Upper lobe of left lung (tissue), 6 donors: ENCODE data around the gene RNF26. TPM values are rescaled to one million over a fixed set of nuclear protein-coding genes. Genes with fewer than 3 reads are reported as not detected.

Source experiments
- ATAC-seq, 2 donors: fragments of 200-7000 bp; cut with Tn5 transposase; one replicate each; pipeline ENCODE4 v1.9.1; 2022; ENCODE audit warnings: mild to moderate bottlenecking in 2 of 2, moderate library complexity in 2 of 2; ENCODE audit not compliant: low FRiP score in 2 of 2
- DNase-seq, 2 donors: peaks; one replicate each; pipeline ENCODE4 v3.0.0-alpha.2; 2019 to 2020
- H3K27ac ChIP-seq, 4 donors: fragments of 200-600 bp; sonication (generic); one replicate each; pipeline ENCODE4 v1.5.1; 2016 to 2019
- H3K27me3 ChIP-seq, 4 donors: fragments of 200-600 bp; sonication (generic); one replicate each; pipeline ENCODE4 v1.5.1; 2017 to 2019
- H3K36me3 ChIP-seq, 4 donors: fragments of 200-600 bp; sonication (generic); one replicate each; pipeline ENCODE4 v1.5.1; 2016 to 2019
- H3K4me1 ChIP-seq, 4 donors: fragments of 200-600 bp; sonication (generic); one replicate each; pipeline ENCODE4 v1.5.1; 2018 to 2019
- H3K4me3 ChIP-seq, 4 donors: fragments of 200-600 bp; sonication (generic); one replicate each; pipeline ENCODE4 v1.5.1; 2017 to 2019; ENCODE audit warnings: mild to moderate bottlenecking in 2 of 4, moderate library complexity in 1 of 4
- H3K9me3 ChIP-seq, 4 donors: fragments of 200-600 bp; sonication (generic); one replicate each; pipeline ENCODE4 v1.5.1; 2018 to 2019
- EP300 ChIP-seq, 4 donors: sonication (generic); formaldehyde crosslinking; IDR thresholded peaks; one replicate each; pipeline ENCODE4 v1.5.1; 2017; ENCODE audit warnings: antibody characterized with exemption in 4 of 4, control low read depth in 2 of 4
- POLR2A ChIP-seq, 4 donors: fragments of 450-650 bp; IDR thresholded peaks; one replicate each; pipeline ENCODE4 v1.5.1; 2016 to 2017; ENCODE audit warnings: antibody characterized with exemption in 4 of 4, mild to moderate bottlenecking in 2 of 4
- POLR2AphosphoS5 ChIP-seq, 2 donors: sonication (generic); formaldehyde crosslinking; IDR thresholded peaks; one replicate each; pipeline ENCODE4 v1.5.1; 2017; ENCODE audit warnings: antibody characterized with exemption in 2 of 2
- WGBS, 2 donors: methylation state at CpG; one replicate each; pipeline ENCODE4 v1.1.5; 2017 to 2018; 5-methylcytosine and 5-hydroxymethylcytosine counted together
- total RNA-seq, 6 donors: library from RNA; depleted of rRNA in 4 of 6; stranded (reverse); fragments of >200 nt in 4 of 6; gene quantifications; one replicate each; pipeline versions ENCODE4 v1.1.0 to v1.2.1, GENCODE V29; 2016 to 2021
- TF ChIP-seq, protein P1 (sequence below), 6 experiments: fragments of 450-650 bp in 4 of 6; fragments of 200-600 bp in 2 of 6; sonication (generic) in 2 of 6; IDR thresholded peaks; one replicate each; pipeline ENCODE4 v1.5.1; 2016 to 2019; ENCODE audit warnings: antibody characterized with exemption in 6 of 6
- donor health status: DM: no; HTN: no; CAD: no; lungs with moderate emphysema.
- donor health status: DM: no; HTN: yes; CAD: no; lungs with severe emphysema.

Gene RNF26
- total RNA-seq, 6 donors from 2014 or later, result 5.2 to 25.5 (median 14.8) TPM

DNA sequence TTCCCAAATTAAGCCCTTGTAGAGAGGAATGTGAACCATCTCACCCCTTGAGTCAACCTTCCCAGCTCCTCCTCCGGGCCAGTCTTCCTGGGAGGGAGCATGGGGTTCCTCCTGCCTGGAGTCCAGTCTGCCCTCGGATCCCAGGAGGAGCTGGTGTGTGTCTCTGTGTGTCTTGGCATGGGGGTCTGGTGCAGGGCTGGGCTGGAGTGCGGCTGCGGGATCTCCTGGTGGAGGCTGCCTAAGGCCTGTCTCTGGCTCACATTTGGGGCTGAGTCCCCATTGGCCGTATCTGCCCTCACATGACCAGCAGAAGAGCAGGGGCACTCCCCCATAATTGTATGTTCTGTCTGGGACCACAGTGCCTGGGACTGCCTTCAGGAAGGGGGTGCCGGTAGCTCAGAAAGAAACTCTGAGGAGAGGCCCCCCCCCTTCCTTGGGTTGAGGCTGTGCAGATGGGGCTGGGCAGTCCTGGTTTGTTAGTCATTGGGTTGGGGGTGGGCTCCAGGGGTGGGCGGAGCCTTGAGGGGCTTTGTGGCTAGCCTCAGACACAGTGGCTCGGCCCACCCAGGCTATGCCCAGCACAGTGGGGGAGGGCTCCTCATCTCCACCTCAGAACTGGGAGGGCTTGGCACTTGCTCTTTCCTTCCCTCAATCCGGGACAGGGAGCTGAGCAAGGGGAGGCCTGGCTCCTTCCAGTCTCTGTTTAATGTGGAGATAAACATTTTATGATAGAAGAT, 3.4 kb downstream of the RNF26 start:
- no peak for ATAC-seq
- Histone ChIP-seq H3K36me3 (peaks cover 0 to 6% (median 1%) of the 10 kb centered on the region in 4 donors), H3K9me3 (no peaks in the 10 kb centered on the region), H3K4me3 (no peak overlapping the region), H3K27me3 (peaks cover 0 to 17% (median 8%) of the 10 kb centered on the region in 4 donors), H3K4me1 (peaks cover 49 to 77% (median 58%) of the 10 kb centered on the region in 4 donors), H3K27ac (peak overlapping the region in 3 of 4 donors; percentile 18 to 96 (median 91))
- TF ChIP-seq, protein P1, sequence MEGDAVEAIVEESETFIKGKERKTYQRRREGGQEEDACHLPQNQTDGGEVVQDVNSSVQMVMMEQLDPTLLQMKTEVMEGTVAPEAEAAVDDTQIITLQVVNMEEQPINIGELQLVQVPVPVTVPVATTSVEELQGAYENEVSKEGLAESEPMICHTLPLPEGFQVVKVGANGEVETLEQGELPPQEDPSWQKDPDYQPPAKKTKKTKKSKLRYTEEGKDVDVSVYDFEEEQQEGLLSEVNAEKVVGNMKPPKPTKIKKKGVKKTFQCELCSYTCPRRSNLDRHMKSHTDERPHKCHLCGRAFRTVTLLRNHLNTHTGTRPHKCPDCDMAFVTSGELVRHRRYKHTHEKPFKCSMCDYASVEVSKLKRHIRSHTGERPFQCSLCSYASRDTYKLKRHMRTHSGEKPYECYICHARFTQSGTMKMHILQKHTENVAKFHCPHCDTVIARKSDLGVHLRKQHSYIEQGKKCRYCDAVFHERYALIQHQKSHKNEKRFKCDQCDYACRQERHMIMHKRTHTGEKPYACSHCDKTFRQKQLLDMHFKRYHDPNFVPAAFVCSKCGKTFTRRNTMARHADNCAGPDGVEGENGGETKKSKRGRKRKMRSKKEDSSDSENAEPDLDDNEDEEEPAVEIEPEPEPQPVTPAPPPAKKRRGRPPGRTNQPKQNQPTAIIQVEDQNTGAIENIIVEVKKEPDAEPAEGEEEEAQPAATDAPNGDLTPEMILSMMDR (IDR thresholded peaks at IDR 0.05), result no peak
- TF ChIP-seq POLR2AphosphoS5 (IDR thresholded peaks at IDR 0.05), result peak in 1 of 2 donors; percentile 23
- DNase-seq, result peak in 1 of 2 donors; percentile 61
- 51 to 57% methylated on average over 2 to 9 of the region's 9 CpGs for WGBS, 2 donors

DNA sequence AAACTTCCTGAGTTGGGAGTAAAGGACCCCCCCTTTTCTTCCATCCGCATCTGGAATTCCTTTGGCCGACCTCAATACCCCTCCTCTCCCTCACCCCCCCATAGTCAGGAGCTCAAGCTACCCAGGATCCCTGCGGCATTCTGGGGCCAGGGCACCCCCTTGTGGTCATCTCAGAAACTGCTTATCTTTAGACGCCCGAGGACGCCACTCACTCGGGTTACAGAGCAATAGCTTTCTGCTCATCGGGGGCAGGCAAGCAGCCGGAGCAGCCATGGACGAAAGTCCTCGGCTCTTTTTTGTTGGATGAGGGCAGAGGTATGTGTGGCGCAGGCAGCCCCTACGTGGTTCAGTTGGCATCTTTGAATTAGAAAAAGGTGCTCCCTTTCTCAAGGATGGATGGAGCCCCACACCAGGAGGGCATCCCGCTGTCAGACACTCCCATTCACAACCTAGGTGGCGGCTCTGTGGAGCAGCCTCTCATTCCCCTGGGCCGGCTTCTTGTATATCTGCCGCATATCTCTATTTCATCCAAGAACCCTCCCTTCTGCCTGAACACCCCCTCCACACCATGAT, 4.1 kb downstream of the RNF26 start:
- Histone ChIP-seq H3K27ac (peak overlapping the region; percentile 91 to 96 (median 92)), H3K4me1 (peaks cover 49 to 70% (median 58%) of the 10 kb centered on the region in 4 donors), H3K27me3 (peaks cover 0 to 17% (median 8%) of the 10 kb centered on the region in 4 donors), H3K36me3 (peaks cover 0 to 6% (median 1%) of the 10 kb centered on the region in 4 donors), H3K4me3 (peak overlapping the region in 3 of 4 donors; percentile 8 to 65 (median 45)), H3K9me3 (no peaks in the 10 kb centered on the region)
- TF ChIP-seq POLR2A (IDR thresholded peaks at IDR 0.05) (no peak), EP300 (IDR thresholded peaks at IDR 0.05) (no peak), POLR2AphosphoS5 (IDR thresholded peaks at IDR 0.05) (no peak)
- TF ChIP-seq, protein P1 (IDR thresholded peaks at IDR 0.05), result peak; percentile 67 to 79 (median 74)
- 15 to 17% methylated on average over 14 to 17 of the region's 17 CpGs for WGBS, 2 donors
- peak in 1 of 2 donors; percentile 77 for DNase-seq
- peak; percentile 56 to 60 for ATAC-seq

DNA sequence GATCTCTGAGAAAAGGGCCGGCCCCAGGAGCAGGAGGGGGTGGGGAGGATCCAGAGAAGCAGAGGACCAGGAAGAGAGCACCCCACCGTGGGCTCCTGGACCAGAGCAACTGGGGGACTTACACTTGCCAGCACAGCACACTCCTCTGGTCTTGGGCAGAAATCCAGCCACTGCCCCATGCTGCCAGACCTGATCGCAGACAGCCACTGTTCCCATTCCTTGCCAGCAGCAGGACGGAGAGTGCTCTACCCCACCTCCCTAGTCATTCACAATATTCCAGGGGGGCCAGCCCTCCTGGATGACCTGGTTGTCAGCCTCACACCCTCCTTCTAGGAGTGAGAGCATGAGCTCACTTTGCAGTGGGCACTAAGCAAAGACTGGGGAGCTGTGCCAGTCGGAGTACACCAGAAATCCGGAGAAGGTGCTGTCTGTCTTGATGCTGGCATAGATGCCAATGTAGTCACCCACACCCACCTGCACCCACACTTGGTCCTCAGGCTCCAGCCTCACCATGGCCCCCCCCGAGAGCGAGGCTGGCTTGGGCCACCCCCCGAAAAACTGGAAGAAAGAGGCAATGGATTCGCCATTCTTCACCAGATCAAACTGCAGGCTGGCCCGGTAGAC, 4.8 kb downstream of the RNF26 start:
- Histone ChIP-seq H3K9me3 (no peaks in the 10 kb centered on the region), H3K4me3 (peak overlapping the region; percentile 45 to 65 (median 60)), H3K27ac (peak overlapping the region; percentile 91 to 96 (median 92)), H3K27me3 (peaks cover 0 to 17% (median 8%) of the 10 kb centered on the region in 4 donors), H3K4me1 (peaks cover 49 to 64% (median 57%) of the 10 kb centered on the region in 4 donors), H3K36me3 (peaks cover 0 to 6% (median 1%) of the 10 kb centered on the region in 4 donors)
- ATAC-seq (no peak), DNase-seq (no peak)
- TF ChIP-seq POLR2AphosphoS5 (IDR thresholded peaks at IDR 0.05) (no peak), EP300 (IDR thresholded peaks at IDR 0.05) (no peak), POLR2A (IDR thresholded peaks at IDR 0.05) (no peak)
- TF ChIP-seq, protein P1 (IDR thresholded peaks at IDR 0.05), result no peak
- 14 to 56% methylated on average over 1 to 11 of the region's 11 CpGs for WGBS, 2 donors

DNA sequence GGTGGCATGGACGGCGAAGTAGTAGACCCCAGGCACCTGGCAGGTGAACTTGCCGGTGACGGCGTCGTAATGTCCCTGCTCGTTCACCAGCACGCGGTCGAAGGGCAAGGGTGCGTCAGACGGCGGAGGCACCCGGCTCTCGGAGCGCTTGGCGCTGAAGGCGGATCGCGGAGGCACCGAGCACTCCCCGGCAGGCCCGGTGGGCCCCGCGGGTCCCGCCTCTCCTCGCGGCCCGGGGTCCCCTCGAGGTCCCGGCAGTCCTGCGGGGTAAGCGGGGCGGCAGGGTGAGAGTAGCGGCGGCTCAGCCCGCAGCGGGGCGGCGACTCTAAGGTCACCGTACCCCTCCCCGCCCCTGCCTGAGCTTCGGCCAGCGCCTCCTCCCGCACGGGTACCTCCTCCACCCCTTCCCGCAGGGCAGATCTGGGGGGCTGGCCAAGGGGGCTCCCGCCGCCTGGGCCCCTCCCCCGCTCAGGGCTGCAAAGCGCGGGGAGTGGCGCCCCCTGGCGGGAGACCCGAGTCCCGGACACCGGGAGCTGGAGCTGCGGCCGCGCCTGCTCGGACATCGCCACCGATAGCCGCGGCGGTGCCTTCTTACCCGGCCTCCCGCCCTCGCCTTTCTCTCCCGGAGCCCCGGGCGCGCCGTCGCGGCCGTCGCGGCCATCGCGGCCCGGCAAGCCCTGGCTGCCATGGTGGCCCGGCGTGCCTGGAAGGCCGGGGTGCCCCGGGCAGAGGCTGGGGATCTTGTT, 5.4 kb downstream of the RNF26 start:
- Histone ChIP-seq H3K4me1 (peaks cover 48 to 64% (median 57%) of the 10 kb centered on the region in 4 donors), H3K36me3 (peaks cover 0 to 6% (median 1%) of the 10 kb centered on the region in 4 donors), H3K27me3 (peaks cover 0 to 17% (median 8%) of the 10 kb centered on the region in 4 donors), H3K27ac (peak overlapping the region; percentile 91 to 96 (median 92)), H3K4me3 (peak overlapping the region; percentile 45 to 65 (median 60)), H3K9me3 (no peaks in the 10 kb centered on the region)
- TF ChIP-seq POLR2AphosphoS5 (IDR thresholded peaks at IDR 0.05) (peak in 1 of 2 donors; percentile 33), POLR2A (IDR thresholded peaks at IDR 0.05) (peak in 1 of 4 donors; percentile 16), EP300 (IDR thresholded peaks at IDR 0.05) (no peak)
- TF ChIP-seq, protein P1 (IDR thresholded peaks at IDR 0.05), result peak; percentile 88 to 94 (median 94)
- ATAC-seq, result peak; percentile 34 to 84
- DNase-seq, result peak; percentile 70 to 95
- WGBS, 2 donors, result 13 to 14% methylated on average over 3 to 23 of the region's 86 CpGs
